Endometrial microvascular endothelial cells (primary cell): ENCODE data around the gene PRDM2. TPM values are rescaled to one million over a fixed set of nuclear protein-coding genes. Genes with fewer than 3 reads are reported as not detected.

Source experiments
- in situ Hi-C: cut with HindIII; loops from 2 replicates; pipeline ENCODE4 v1.10.0; 2017; ENCODE audit warnings: low sequenced_read_pairs, low pct_unique_long_range_greater_than_20kb; ENCODE audit errors: inconsistent ontology term
- total RNA-seq: library from RNA; depleted of rRNA; stranded (reverse); fragments of >200 nt; gene quantifications from one replicate; pipeline ENCODE4 v1.2.3, GENCODE V29; 2015; ENCODE audit errors: inconsistent ontology term

Gene PRDM2
- total RNA-seq, 1 donor from 2014 or later = 8.8 TPM

GRCh38 chr1:13823126-13823880 lies 123.3 kb downstream of the PRDM2 start:
- in situ Hi-C loops = no loop called here

GRCh38 chr1:13823936-13824335 lies 123.9 kb downstream of the PRDM2 start:
- in situ Hi-C loops = no loop called here

- in situ Hi-C loops = no loop called here
Observed at GRCh38 chr1:13824626-13825025, 124.6 kb downstream of the PRDM2 start.

GRCh38 chr1:13825033-13825432 lies 125.0 kb downstream of the PRDM2 start:
- in situ Hi-C loops = no loop called here

- in situ Hi-C loops = no loop called here
Observed at GRCh38 chr1:13826009-13826408, 126.0 kb downstream of the PRDM2 start.

- in situ Hi-C loops = no loop called here
Observed at GRCh38 chr1:13826591-13826990, 126.6 kb downstream of the PRDM2 start.

- in situ Hi-C loops = no loop called here
Observed at GRCh38 chr1:13828454-13829151, 128.6 kb downstream of the PRDM2 start.

- in situ Hi-C loops = no loop called here
Observed at GRCh38 chr1:13829152-13829769, 129.3 kb downstream of the PRDM2 start.

GRCh38 chr1:13830170-13830569 lies 130.2 kb downstream of the PRDM2 start:
- in situ Hi-C loops = no loop called here

- in situ Hi-C loops = no loop called here
Observed at GRCh38 chr1:13830616-13831280, 130.8 kb downstream of the PRDM2 start.

- in situ Hi-C loops = no loop called here
Observed at GRCh38 chr1:13832100-13832499, 132.1 kb downstream of the PRDM2 start.

GRCh38 chr1:13832536-13832935 lies 132.5 kb downstream of the PRDM2 start:
- in situ Hi-C loops = no loop called here

- in situ Hi-C loops = no loop called here
Observed at GRCh38 chr1:13836136-13836535, 136.1 kb downstream of the PRDM2 start.

GRCh38 chr1:13836631-13837030 lies 136.6 kb downstream of the PRDM2 start:
- in situ Hi-C loops = no loop called here

- in situ Hi-C loops = no loop called here
Observed at GRCh38 chr1:13838236-13838635, 138.2 kb downstream of the PRDM2 start.

- in situ Hi-C loops = no loop called here
Observed at GRCh38 chr1:13842497-13842896, 142.5 kb downstream of the PRDM2 start.

- in situ Hi-C loops = no loop called here
Observed at GRCh38 chr1:13851726-13852125, 151.7 kb downstream of the PRDM2 start.

- in situ Hi-C loops = no loop called here
Observed at GRCh38 chr1:13855554-13855953, 155.6 kb downstream of the PRDM2 start.

- in situ Hi-C loops = no loop called here
Observed at GRCh38 chr1:13860031-13860430, 160.0 kb downstream of the PRDM2 start.

- in situ Hi-C loops = no loop called here
Observed at GRCh38 chr1:13864760-13865159, 164.8 kb downstream of the PRDM2 start.
